Fibroblast of villous mesenchyme (primary cell): Measurements from ENCODE around the gene MEIKIN. TPM values are rescaled to one million over a fixed set of nuclear protein-coding genes. Genes with fewer than 3 reads are reported as not detected.

Experiments
- DNase-seq: peaks from one replicate; pipeline ENCODE4 v3.0.0-alpha.2; 2010; ENCODE audit warnings: low read depth
- H3K4me3 ChIP-seq: 2 replicates; pipeline ENCODE4 v1.5.1; 2011; ENCODE audit warnings: low read depth, mild to moderate bottlenecking, low read length
- total RNA-seq: library from RNA; depleted of rRNA; stranded (reverse); fragments of >200 nt; gene quantifications from 2 replicates; pipeline ENCODE4 v1.2.3, GENCODE V29; 2012
- TF ChIP-seq, protein P1 (sequence below): IDR thresholded peaks from 2 replicates; pipeline ENCODE4 v1.5.1; 2012; ENCODE audit warnings: low read depth, mild to moderate bottlenecking, low read length; ENCODE audit not compliant: insufficient read depth

The MEIKIN gene, protein sequence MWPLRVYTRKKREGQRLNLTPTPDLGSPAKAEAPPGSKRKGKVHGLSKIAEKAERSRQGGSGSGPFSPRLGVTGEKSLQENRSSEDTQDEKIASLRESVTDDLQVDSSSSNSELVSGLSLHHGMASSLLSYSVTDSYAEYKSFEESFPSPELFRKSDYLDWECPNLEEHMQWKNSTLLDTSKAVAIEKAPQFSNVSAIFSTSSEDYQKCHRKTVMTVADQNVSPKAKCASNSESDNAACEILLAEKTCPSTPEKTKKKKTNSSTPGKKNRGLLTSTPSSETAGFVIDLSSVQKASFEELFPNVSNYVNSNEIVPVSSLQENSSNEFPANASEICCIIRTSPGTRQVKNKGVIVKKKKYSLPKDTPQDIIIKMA
- total RNA-seq, result not detected in 2 replicates

DNA sequence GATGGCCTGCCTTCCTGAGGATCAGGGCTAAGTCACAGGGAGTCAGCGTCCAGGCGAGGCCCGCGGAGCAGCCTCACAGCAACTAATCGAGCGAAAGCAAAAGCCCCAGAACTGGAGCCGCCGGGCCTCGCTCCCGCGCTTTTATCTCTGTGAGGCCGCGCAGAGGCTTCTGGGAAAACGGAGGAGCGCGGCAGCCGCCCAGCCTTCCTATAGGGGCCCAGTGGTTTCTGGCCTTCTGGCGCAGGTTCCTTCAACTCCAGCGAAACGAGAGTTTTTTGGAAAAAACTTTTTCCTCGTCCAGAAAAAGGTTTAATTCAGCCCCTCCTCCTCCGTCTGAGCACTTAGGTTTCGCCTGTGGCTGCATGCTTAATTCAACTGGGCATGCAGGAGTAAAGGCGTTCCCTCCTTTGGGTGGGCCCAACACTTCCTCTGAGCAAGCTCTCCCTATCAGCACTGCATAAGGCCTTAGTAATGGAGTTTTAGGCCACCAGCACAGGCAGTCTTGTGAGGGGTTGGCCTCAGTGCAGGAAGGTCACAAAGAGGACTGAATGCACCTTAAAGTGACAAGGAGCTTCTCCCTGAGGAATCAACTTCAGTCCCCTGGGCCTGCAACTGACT is at the start of gene MEIKIN:
Gene MEIKIN (minus strand): TSS at position 113 of the 618 bp plus-strand sequence. CDS start 158 bp downstream, outside the sequence.
- no peak for DNase-seq
- TF ChIP-seq, protein P1, sequence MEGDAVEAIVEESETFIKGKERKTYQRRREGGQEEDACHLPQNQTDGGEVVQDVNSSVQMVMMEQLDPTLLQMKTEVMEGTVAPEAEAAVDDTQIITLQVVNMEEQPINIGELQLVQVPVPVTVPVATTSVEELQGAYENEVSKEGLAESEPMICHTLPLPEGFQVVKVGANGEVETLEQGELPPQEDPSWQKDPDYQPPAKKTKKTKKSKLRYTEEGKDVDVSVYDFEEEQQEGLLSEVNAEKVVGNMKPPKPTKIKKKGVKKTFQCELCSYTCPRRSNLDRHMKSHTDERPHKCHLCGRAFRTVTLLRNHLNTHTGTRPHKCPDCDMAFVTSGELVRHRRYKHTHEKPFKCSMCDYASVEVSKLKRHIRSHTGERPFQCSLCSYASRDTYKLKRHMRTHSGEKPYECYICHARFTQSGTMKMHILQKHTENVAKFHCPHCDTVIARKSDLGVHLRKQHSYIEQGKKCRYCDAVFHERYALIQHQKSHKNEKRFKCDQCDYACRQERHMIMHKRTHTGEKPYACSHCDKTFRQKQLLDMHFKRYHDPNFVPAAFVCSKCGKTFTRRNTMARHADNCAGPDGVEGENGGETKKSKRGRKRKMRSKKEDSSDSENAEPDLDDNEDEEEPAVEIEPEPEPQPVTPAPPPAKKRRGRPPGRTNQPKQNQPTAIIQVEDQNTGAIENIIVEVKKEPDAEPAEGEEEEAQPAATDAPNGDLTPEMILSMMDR, result no peak
- no peak within 1 kb of the TSS for H3K4me3 ChIP-seq

DNA sequence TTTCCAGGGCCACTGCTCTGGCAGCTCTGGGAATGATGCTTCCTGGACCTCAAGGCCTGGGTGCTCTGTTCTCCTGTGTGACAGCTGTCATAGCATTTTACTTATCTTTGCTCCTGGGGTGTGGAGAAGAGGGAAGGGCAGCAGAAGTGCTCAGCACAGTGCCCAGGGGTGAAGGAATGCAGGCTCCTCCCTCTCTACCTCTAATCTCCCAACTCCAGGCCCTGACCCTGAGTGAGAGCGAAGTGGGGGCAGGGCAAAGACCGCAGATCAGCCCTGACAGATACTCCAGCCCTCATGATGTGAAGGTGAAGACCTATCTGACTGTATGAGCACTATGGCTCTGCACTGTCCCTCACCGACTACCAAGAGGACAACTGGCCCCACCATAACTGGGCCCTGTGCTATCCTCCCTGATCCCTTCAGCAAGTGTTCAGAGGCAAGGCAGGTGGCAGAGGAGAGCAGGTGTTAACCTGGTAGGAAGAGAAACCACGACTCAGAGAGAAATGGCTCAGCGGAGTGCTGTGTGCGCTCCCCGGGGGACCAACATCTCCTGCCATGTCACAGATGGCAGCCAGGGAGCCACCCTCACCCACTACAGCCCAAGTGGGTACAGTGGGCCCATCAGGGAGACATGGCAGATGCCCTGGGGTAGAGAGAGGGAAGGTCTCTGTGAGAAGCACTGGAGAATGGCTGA is 49.2 kb upstream of the MEIKIN start:
- H3K4me3 ChIP-seq, result no peak overlapping the region
- TF ChIP-seq, protein P1, result no peak
- DNase-seq, result no peak

DNA sequence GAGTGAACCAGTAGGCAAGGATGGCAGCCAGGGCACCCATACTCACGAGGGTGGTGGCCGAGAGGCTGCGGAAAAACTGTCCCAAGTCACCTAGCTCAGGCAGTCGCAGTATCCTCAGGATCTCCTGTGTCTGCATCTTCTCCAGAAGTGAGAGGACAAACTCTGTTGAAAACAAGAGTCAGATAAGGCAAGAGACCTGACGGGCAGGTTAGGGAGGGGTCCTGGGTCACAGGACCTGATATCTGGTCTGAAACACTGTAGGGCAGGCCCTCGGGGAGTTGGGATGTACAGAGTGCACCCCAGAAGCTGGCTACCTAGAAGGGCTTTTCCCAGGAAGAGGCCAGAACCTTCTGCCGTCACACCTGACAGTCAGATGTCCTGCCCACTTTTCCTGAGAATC is 48.6 kb upstream of the MEIKIN start:
- H3K4me3 ChIP-seq, result no peak overlapping the region
- no peak for DNase-seq
- TF ChIP-seq, protein P1, result no peak

DNA sequence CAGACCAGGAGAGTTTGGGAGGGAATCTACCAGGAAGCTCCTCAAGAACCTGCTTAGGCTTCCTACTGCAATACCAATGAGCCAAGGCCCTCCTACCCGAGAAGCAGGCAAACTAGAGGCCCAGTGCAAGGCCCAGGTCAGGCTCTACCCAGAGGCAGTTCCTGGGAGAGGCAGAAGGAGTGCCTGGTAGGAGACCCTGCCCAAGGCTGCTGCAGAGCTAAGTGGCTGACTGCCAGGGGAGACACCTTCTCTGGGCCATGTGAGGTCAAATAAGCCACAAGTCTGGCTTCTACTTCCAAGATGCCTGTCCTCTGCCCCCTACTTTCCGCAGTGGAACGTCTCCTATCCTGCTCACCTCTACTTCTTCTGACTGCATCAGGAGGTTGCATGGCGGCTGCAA is 48.2 kb upstream of the MEIKIN start:
- TF ChIP-seq, protein P1, result no peak
- H3K4me3 ChIP-seq, result no peak overlapping the region
- no peak for DNase-seq

DNA sequence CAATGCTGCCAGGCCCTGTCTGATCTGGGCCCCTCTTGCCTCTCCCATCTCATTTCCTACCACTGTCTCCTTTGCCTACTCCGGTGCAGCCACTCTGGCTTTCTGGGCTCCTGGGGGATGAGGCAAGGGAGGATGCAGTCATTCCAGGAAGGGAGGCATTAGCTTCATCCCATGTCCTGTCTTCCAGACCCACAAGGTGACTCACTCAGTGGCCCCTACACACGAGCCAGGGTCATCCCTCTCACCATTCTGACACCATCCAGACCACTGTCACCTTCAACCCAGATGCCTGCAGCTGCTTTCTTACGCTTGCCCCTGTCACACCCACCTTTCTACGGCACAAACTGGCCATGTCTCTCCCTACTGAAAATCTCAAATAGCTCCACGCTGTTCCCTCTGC is 46.9 kb upstream of the MEIKIN start:
- no peak for DNase-seq
- TF ChIP-seq, protein P1, result no peak
- no peak overlapping the region for H3K4me3 ChIP-seq

DNA sequence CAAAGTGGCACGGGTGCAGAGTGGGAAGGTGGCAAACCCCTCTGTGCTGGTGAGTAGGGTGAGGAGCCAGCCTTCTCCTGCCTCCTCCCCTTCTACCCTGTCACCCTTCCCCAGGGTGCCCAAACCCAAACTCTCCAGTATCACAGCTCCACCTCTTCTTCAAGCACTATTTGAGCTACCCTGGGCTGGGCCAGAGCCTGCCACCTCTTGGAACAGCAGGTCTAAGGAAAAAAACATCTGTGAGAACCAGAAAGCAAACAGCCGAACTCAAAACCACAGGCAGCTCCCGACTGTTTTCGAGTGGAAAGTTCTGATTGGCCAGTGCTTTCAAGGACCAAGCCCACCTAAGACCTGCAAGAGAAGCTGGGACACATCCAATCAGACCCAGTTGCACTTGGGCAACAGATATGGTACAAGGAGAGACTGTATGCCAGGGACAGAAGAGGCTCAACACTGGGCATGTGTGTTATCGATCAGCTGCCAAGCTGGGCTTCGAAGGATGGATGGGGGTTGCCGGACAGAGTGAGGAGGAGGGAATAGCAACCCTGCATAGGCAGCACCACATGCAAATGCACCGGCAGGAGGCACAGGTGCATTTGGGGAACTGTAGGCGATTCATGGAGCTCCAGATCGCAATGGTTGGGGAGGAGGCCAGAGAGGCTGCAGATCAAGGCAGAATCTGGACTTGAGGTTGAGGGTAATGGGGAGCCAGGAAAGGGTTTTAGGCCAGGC is 46.3 kb upstream of the MEIKIN start:
- H3K4me3 ChIP-seq, result no peak overlapping the region
- TF ChIP-seq, protein P1, result no peak
- DNase-seq, result no peak
